ENCODE results near the gene VIP.

Gene VIP

DNA sequence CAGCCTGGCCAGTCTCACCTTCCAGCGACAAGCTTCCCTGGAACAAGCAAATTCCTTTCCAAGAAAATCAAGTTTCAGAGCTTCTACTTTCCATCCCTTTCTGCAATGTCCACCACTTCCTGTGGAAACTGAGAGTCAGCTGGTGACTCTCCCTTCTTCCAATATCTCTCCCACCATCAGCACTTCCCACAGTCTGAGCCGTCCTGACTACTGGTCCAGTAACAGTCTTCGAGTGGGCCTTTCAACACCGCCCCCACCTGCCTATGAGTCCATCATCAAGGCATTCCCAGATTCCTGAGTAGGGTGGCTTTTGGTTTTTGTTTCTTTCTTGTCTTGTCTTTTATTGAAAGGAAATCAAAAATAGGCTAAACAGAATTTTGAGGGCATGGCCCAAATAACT lies 28.6 kb upstream of the VIP start:
- no peak overlapping the region for H3K27ac ChIP-seq (ENCODE audit: low read depth, low read length)
- H3K9me2 ChIP-seq (replicated peaks; ENCODE audit: insufficient read depth, low read length) = no peaks in the 10 kb centered on the region
- H3K36me3 ChIP-seq (ENCODE audit: low read length) = 0 out of 2 replicates have a peak, but pooled peaks cover 7% of the 10 kb centered on the region
- H3K27me3 ChIP-seq (ENCODE audit: low read length) = no peaks in the 10 kb centered on the region
- H3K4me3 ChIP-seq (ENCODE audit: insufficient read depth, low read length, poor library complexity, severe bottlenecking) = no peak overlapping the region
- no peak overlapping the region for H3K4me2 ChIP-seq (ENCODE audit: low read depth, low read length, poor library complexity, severe bottlenecking)
- no peaks in the 10 kb centered on the region for H3K9me3 ChIP-seq (ENCODE audit: insufficient read depth, low read length)
- H3K9ac ChIP-seq (ENCODE audit: low read length) = no peak overlapping the region
- H2AFZ ChIP-seq (ENCODE audit: low read depth, low read length, severe bottlenecking) = no peak overlapping the region
- H3F3A ChIP-seq (ENCODE audit: insufficient read depth) = no peaks in the 10 kb centered on the region
- no peaks in the 10 kb centered on the region for H4K20me1 ChIP-seq (ENCODE audit: low read depth, low read length)
- no peaks in the 10 kb centered on the region for H3K79me2 ChIP-seq (ENCODE audit: insufficient read depth, low read length)
- no peak for TF ChIP-seq CTCF (IDR thresholded peaks at IDR 0.05; ENCODE audit: insufficient read depth, low read length, poor library complexity, severe bottlenecking)

GRCh38 chr6:152723398-152723797 lies 27.2 kb upstream of the VIP start:
- TF ChIP-seq EZH2phosphoT487 (conservative IDR thresholded peaks at IDR 0.05; ENCODE audit: low read length) = no peak
- no peak for TF ChIP-seq CTCF (IDR thresholded peaks at IDR 0.05; ENCODE audit: insufficient read depth, low read length, poor library complexity, severe bottlenecking)
- H3K4me2 ChIP-seq (ENCODE audit: low read depth, low read length, poor library complexity, severe bottlenecking) = no peak overlapping the region
- no peaks in the 10 kb centered on the region for H3F3A ChIP-seq (ENCODE audit: insufficient read depth)
- no peaks in the 10 kb centered on the region for H3K27me3 ChIP-seq (ENCODE audit: low read length)
- no peaks in the 10 kb centered on the region for H4K20me1 ChIP-seq (ENCODE audit: low read depth, low read length)
- no peaks in the 10 kb centered on the region for H3K79me2 ChIP-seq (ENCODE audit: insufficient read depth, low read length)
- no peak overlapping the region for H3K4me3 ChIP-seq (ENCODE audit: insufficient read depth, low read length, poor library complexity, severe bottlenecking)
- 0 out of 2 replicates have a peak, but pooled peaks cover 7% of the 10 kb centered on the region for H3K36me3 ChIP-seq (ENCODE audit: low read length)
- no peak overlapping the region for H3K27ac ChIP-seq (ENCODE audit: low read depth, low read length)
- H3K9ac ChIP-seq (ENCODE audit: low read length) = no peak overlapping the region
- H3K9me3 ChIP-seq (ENCODE audit: insufficient read depth, low read length) = no peaks in the 10 kb centered on the region
- no peak overlapping the region for H2AFZ ChIP-seq (ENCODE audit: low read depth, low read length, severe bottlenecking)
- no peaks in the 10 kb centered on the region for H3K9me2 ChIP-seq (replicated peaks; ENCODE audit: insufficient read depth, low read length)

DNA sequence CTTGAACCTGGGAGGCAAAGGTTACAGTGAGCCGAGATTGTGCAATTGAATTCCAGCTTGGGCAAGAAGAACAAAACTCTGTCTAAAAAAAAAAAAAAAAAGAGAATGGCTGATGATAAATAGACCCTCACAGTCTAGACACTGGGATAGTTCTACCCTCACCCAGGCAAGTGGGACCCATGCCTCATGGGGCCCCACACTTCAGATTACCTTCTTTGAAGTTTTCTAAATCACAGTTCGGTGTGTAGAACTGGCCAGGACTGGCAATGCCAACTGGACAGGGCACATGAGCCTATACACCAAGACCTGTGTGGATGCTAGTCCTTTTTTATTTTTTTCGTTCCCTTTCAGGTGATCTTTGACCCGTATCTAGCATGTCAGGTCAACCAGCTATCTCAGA lies 24.3 kb upstream of the VIP start:
- TF ChIP-seq CTCF (IDR thresholded peaks at IDR 0.05; ENCODE audit: insufficient read depth, low read length, poor library complexity, severe bottlenecking) (no peak), EZH2phosphoT487 (conservative IDR thresholded peaks at IDR 0.05; ENCODE audit: low read length) (no peak)
- H4K20me1 ChIP-seq (ENCODE audit: low read depth, low read length) = no peaks in the 10 kb centered on the region
- no peak overlapping the region for H3K4me3 ChIP-seq (ENCODE audit: insufficient read depth, low read length, poor library complexity, severe bottlenecking)

More for the DNA sequence above, 24.3 kb upstream of the VIP start:
- Histone ChIP-seq H3K9me3 (ENCODE audit: insufficient read depth, low read length) (no peaks in the 10 kb centered on the region), H3F3A (ENCODE audit: insufficient read depth) (no peaks in the 10 kb centered on the region), H3K27me3 (ENCODE audit: low read length) (no peaks in the 10 kb centered on the region), H2AFZ (ENCODE audit: low read depth, low read length, severe bottlenecking) (no peak overlapping the region), H3K9me2 (replicated peaks; ENCODE audit: insufficient read depth, low read length) (no peaks in the 10 kb centered on the region), H3K36me3 (ENCODE audit: low read length) (0 out of 2 replicates have a peak, but pooled peaks cover 7% of the 10 kb centered on the region), H3K79me2 (ENCODE audit: insufficient read depth, low read length) (no peaks in the 10 kb centered on the region), H3K9ac (ENCODE audit: low read length) (no peak overlapping the region), H3K4me2 (ENCODE audit: low read depth, low read length, poor library complexity, severe bottlenecking) (no peak overlapping the region), H3K27ac (ENCODE audit: low read depth, low read length) (no peak overlapping the region)

All from SU-DHL-6 (cell line).